OCI-LY1 (cell line): ENCODE data around the gene ALS2.

Source experiments
- EZH2 ChIP-seq: fragments of 200-600 bp; sonication (generic), shearing (Covaris generic); IDR thresholded peaks from 2 replicates; pipeline ENCODE4 v1.8.0; 2017; ENCODE audit warnings: borderline replicate concordance, mixed run types, mild to moderate bottlenecking, antibody characterized with exemption, low read length, moderate library complexity, mixed read lengths
- TF ChIP-seq, protein P1 (sequence below): fragments of 200-600 bp; sonication (generic), shearing (Covaris generic); IDR thresholded peaks from 2 replicates; pipeline ENCODE4 v1.5.1; 2017; ENCODE audit warnings: mild to moderate bottlenecking, antibody characterized with exemption, low read length, moderate library complexity, mixed read lengths

DNA sequence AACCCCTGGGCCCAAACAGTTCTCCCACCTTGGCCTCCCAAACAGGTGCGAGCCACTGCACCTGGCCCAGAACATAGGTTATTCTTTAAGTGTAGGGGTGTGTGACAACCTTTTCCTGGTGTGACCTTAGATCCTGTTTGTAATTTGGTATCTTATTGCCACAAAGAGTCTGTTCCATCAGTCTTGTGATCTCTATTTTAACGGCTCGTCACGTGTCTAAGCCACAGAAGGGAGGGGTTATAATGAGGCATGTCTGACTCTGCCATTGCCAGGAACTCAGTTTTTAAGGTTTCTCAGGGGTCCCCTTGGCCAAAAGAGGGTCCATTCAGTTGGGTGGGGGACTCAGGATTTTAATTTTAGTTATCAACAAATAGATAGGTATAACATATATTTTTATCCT is 4.4 kb upstream of the ALS2 start:
- TF ChIP-seq, protein P1, sequence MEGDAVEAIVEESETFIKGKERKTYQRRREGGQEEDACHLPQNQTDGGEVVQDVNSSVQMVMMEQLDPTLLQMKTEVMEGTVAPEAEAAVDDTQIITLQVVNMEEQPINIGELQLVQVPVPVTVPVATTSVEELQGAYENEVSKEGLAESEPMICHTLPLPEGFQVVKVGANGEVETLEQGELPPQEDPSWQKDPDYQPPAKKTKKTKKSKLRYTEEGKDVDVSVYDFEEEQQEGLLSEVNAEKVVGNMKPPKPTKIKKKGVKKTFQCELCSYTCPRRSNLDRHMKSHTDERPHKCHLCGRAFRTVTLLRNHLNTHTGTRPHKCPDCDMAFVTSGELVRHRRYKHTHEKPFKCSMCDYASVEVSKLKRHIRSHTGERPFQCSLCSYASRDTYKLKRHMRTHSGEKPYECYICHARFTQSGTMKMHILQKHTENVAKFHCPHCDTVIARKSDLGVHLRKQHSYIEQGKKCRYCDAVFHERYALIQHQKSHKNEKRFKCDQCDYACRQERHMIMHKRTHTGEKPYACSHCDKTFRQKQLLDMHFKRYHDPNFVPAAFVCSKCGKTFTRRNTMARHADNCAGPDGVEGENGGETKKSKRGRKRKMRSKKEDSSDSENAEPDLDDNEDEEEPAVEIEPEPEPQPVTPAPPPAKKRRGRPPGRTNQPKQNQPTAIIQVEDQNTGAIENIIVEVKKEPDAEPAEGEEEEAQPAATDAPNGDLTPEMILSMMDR, result no peak
- no peak for TF ChIP-seq EZH2
